HEK293T (cell line): ENCODE results near the gene IL24.

Experiments used
- ARNT ChIP-seq: fragments of 450-650 bp; IDR thresholded peaks from 2 replicates; pipeline ENCODE4 v1.6.1; 2017; ENCODE audit warnings: mild to moderate bottlenecking
- BHLHE40 ChIP-seq: fragments of 450-650 bp; IDR thresholded peaks from 2 replicates; pipeline ENCODE4 v1.6.1; 2016; ENCODE audit warnings: mild to moderate bottlenecking, moderate library complexity, borderline replicate concordance
- CTBP1 ChIP-seq: fragments of 450-650 bp; IDR thresholded peaks from 2 replicates; pipeline ENCODE4 v1.6.1; 2016; ENCODE audit warnings: borderline replicate concordance
- ELF4 ChIP-seq: fragments of 450-650 bp; IDR thresholded peaks from 2 replicates; pipeline ENCODE4 v1.6.1; 2017; ENCODE audit warnings: antibody characterized with exemption
- FOXA1 ChIP-seq: fragments of 450-650 bp; IDR thresholded peaks from 2 replicates; pipeline ENCODE4 v1.6.1; 2016; ENCODE audit warnings: mild to moderate bottlenecking
- FOXM1 ChIP-seq: fragments of 450-650 bp; IDR thresholded peaks from 2 replicates; pipeline ENCODE4 v1.6.1; 2017; ENCODE audit warnings: mild to moderate bottlenecking, borderline replicate concordance
- HDGF ChIP-seq: fragments of 450-650 bp; IDR thresholded peaks from 2 replicates; pipeline ENCODE4 v1.6.1; 2017; ENCODE audit warnings: antibody characterized with exemption, borderline replicate concordance
- LEF1 ChIP-seq: fragments of 450-650 bp; IDR thresholded peaks from 2 replicates; pipeline ENCODE4 v1.6.1; 2017; ENCODE audit warnings: mild to moderate bottlenecking, borderline replicate concordance
- SP1 ChIP-seq: fragments of 450-650 bp; IDR thresholded peaks from 2 replicates; pipeline ENCODE4 v1.6.1; 2017
- SUZ12 ChIP-seq: fragments of 450-650 bp; IDR thresholded peaks from 2 replicates; pipeline ENCODE4 v1.6.1; 2016; ENCODE audit warnings: mild to moderate bottlenecking
- TARDBP ChIP-seq: fragments of 450-650 bp; IDR thresholded peaks from 2 replicates; pipeline ENCODE4 v1.6.1; 2016
- TF ChIP-seq, protein P1 (sequence below): fragments of 450-650 bp; IDR thresholded peaks from 2 replicates; pipeline ENCODE4 v1.6.1; 2016

DNA sequence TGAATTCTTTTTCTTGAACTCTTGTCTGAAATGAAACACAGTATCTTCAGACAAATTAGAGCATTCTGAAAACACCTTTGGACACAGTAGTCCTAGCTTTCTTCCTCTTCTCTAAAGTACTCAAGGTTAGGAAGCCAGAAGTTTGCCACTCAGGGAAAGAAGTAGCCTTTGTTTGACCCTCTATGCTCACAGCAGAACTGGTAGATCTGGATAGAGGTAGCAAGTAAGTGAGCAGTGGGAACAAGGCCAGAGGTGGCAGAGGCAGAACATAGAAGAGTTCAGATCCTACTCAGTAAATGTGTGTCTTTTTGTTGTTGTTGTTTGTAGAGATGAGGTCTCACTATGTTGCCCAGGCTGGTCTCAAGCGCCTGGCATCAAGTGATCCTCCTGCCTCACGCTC lies 56.4 kb downstream of the IL24 start:
- TF ChIP-seq HDGF (no peak), ELF4 (no peak), FOXM1 (no peak), BHLHE40 (no peak), FOXA1 (no peak), TARDBP (no peak), SP1 (no peak), SUZ12 (no peak), LEF1 (no peak), CTBP1 (no peak), ARNT (no peak)
- TF ChIP-seq, protein P1, sequence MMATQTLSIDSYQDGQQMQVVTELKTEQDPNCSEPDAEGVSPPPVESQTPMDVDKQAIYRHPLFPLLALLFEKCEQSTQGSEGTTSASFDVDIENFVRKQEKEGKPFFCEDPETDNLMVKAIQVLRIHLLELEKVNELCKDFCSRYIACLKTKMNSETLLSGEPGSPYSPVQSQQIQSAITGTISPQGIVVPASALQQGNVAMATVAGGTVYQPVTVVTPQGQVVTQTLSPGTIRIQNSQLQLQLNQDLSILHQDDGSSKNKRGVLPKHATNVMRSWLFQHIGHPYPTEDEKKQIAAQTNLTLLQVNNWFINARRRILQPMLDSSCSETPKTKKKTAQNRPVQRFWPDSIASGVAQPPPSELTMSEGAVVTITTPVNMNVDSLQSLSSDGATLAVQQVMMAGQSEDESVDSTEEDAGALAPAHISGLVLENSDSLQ, result no peak
